Stimulated activated CD4-positive, alpha-beta T cell treated with anti-CD3 and anti-CD28 coated beads, Interleukin-4, amount 100 ng/mL, for 48 hours (primary cell): ENCODE measurements around the gene TRAF3.
"Not testable (repeated sequence)": the region's sequence is repeated elsewhere in the genome, so short reads cannot be mapped to it uniquely, and the experiment has no call there.

Source experiments
- DNase-seq, 2 donors: peaks; one replicate each; pipeline ENCODE4 v3.0.0-alpha.2; 2020; ENCODE audit warnings: low read depth in 2 of 2

TRAF3 gene

GRCh38 chr14:102829016-102829548 is 51.8 kb downstream of the TRAF3 start:
- DNase-seq, result no peak

DNA sequence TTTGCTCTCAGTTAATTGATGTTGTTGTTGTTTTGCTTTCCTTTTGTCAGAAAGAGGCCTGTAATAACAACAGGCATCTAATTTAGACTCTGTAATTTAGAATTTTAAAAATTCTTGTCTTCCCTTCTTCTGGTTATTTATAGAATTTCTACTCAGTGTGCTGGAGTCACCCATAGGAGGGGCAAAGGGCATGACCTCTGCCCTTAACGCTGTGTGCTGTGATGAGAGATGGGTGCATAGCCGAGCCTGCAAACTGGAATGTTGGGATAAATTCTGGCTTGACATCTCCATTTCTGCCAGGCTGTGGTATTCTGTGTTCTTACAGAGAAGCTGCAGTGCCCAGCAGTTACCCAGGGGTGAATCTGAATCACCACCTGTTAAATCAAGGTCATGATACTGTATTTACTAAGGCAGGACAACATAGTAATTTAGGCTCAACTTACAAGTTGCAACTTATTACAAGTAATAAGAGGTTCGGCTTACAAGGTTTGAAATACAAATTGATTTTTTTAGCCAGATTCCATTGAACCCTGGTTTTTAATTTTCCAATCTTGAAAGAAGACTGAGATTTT is 53.3 kb downstream of the TRAF3 start:
- DNase-seq, result no peak

DNA sequence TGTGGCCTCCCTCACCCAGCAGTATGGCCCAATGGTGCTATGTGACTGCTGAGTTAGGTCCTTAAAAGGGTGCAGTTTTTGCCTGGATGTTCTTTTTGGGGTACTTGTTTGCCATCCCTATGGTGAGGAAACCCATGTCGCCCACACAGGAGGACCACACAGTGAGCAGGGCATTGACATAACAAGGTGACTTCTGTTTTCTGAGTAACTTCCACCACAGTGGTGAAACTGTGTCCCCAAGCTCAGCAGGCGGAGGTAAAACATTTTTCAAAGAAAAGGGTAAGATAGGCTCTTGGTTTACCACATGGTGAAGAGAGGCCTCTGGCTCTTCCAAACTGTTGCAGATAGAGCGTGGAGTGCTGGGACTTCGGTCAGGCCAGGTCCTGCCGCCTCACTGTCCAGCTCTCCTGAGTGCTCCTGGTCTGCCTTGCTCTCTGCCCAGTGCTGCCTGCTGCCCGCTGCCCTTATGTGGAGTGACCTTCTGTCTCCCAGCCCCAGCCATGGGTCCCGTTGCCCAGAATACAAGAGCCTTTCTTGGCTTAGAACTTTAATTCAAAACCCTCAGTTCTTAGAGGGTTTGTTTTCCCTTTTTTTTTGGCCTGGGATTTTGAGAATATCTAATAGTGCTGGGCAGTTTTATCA is 54.0 kb downstream of the TRAF3 start:
- DNase-seq, result no peak

GRCh38 chr14:102833341-102833740 is 56.1 kb downstream of the TRAF3 start:
- no peak for DNase-seq

DNA sequence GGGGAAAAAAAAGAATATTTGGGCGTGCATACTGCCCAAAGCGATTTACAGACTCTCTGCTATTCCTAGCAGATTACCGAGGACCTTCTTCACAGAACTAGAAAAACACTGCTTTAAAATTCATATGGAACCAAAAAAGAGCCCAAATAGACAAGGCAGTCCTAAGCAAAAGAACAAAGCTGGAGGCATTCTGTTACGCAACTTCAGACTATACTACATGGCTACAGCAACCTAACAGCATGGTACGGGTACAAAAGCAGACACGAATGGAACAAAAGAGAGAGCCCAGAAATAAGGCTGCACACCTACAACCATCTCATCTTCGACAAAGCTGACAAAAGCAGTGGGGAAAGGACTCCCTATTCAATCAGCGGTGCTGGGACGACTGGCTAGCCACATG is 56.7 kb downstream of the TRAF3 start:
- no peak for DNase-seq

- no peak for DNase-seq
These were observed 58.7 kb downstream of the TRAF3 start for GRCh38 chr14:102835959-102836358.

DNA sequence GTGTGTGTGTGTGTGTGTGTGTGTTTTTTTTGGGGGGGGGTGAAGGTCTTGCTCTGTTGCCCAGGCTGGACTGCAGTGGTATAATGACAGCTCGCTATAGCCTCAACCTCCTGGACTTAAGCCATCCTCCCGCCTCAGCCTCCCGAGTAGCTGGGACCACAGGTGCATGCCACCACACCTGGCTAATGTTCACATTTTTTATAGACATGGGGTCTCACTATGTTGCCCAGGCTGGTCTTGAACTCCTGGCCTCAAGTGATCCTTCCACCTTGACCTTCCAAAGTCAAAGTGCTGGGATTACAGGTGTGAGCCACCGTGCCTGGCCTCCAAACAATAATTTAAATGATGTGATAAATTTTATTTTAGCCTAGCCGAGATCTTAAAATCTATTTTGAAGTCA is 59.9 kb downstream of the TRAF3 start:
- not testable (repeated sequence) for DNase-seq

GRCh38 chr14:102838501-102838900 is 61.3 kb downstream of the TRAF3 start:
- DNase-seq, result no peak

GRCh38 chr14:102840115-102840514 is 62.9 kb downstream of the TRAF3 start:
- no peak for DNase-seq

- DNase-seq, result no peak
These were observed 63.7 kb downstream of the TRAF3 start for GRCh38 chr14:102840771-102841528.

GRCh38 chr14:102848830-102849525 is 71.7 kb downstream of the TRAF3 start:
- no peak for DNase-seq

GRCh38 chr14:102849526-102850379 is 72.5 kb downstream of the TRAF3 start:
- DNase-seq, result no peak

GRCh38 chr14:102853648-102854047 is 76.4 kb downstream of the TRAF3 start:
- no peak for DNase-seq

DNA sequence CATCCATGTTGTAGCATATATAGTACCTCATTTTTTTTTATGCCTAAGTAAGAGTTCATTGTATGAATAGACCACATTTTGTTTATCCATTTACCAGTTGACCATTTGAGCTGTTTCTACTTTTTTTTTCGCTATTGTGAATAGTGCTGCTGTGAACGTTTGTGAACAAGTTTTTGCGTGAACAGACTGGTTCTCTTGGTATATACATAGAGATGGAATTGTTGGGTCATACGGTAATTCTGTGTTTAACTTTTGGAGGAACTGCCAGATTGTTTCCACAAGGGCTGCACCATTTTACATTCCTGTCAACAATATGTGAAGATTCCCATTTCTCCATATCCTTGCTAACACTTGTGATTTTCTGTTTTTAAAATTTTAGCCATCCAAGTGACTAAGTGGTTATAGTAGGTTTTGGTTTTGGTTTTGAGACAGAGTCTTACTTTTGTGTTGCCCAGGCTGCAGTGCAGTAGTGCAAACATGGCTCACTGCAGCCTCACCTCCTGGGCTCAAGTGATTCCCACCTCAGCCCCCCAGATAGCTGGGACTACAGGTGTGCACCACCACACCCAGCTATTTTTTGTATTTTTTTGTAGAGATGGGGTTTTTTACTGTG is 76.9 kb downstream of the TRAF3 start:
- no peak for DNase-seq

- DNase-seq, result no peak
These were observed 78.9 kb downstream of the TRAF3 start for GRCh38 chr14:102856179-102856578.

GRCh38 chr14:102857444-102857843 is 80.2 kb downstream of the TRAF3 start:
- DNase-seq, result no peak

- no peak for DNase-seq
These were observed 82.7 kb downstream of the TRAF3 start for GRCh38 chr14:102859911-102860310.

GRCh38 chr14:102862154-102862773 is 85.0 kb downstream of the TRAF3 start:
- no peak for DNase-seq

DNA sequence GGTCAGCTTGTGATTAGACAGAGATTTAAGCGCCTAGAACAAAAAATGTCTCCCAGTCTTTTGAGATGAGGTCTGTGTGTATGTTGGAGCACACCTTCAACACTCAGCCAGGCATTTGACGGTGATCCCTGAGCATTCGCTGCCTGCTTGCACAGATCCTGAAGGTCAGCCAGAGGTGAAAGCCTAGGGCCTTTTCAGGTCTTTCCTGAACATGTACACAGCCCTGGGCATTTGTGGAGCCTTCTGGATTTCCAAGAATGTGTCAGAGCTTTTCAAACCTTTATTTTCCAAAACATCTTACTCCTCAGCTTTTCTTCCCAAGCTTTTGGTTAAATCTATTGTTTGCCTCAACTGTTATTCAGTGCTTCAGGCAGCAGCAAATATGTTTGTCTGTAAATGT is 86.1 kb downstream of the TRAF3 start:
- DNase-seq, result no peak

DNA sequence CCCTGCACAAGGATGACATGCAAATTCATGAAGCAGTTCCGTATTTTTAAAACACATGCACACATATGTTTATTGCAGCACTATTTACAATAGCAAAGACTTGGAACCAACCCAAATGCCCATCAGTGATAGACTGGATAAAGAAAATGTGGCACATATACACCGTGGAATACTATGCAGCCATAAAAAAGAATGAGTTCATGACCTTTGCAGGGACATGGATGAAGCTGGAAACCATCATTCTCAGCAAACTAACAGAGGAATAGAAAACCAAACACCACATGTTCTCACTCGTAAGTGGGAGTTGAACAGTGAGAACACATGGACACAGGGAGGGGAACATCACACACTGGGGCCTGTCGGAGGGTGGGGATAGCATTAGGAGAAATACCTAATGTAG is 88.7 kb downstream of the TRAF3 start:
- DNase-seq, result not testable (repeated sequence)
